K562 (cell line): ENCODE results near the gene MIB2.

ENCODE experiments used
- CREB1 ChIP-seq, 2 experiments: sonication (generic) in 1 of 2; formaldehyde crosslinking in 1 of 2; IDR thresholded peaks; 2 replicates each; pipeline versions ENCODE4 v1.6.1 to v1.8.0; 2012 to 2022; ENCODE audit warnings: inconsistent platforms in 1 of 2, mild to moderate bottlenecking in 1 of 2, missing genetic modification reagents in 1 of 2, moderate library complexity in 1 of 2
- EGR1 ChIP-seq: fragments of 450-650 bp; conservative IDR thresholded peaks from 2 replicates; pipeline ENCODE4 v1.6.1; 2017; ENCODE audit warnings: mild to moderate bottlenecking
- FOXJ3 ChIP-seq: sonication (generic); formaldehyde crosslinking; IDR thresholded peaks from 2 replicates; pipeline ENCODE4 v1.4.0; 2020; ENCODE audit warnings: mild to moderate bottlenecking, missing genetic modification reagents
- L3MBTL2 ChIP-seq: fragments of 450-650 bp; IDR thresholded peaks from 2 replicates; pipeline ENCODE4 v1.6.1; 2016; ENCODE audit warnings: mild to moderate bottlenecking, moderate library complexity
- NR1H2 ChIP-seq: sonication (generic); formaldehyde crosslinking; IDR thresholded peaks from 2 replicates; pipeline ENCODE4 v1.4.0; 2020; ENCODE audit warnings: mild to moderate bottlenecking, missing genetic modification reagents
- SMC3 ChIP-seq: conservative IDR thresholded peaks from 2 replicates; pipeline ENCODE4 v1.6.1; 2011; ENCODE audit warnings: low read depth, low read length, improper control_type of control experiment; ENCODE audit not compliant: insufficient read depth
- ZEB2 ChIP-seq: fragments of 450-650 bp; IDR thresholded peaks from 2 replicates; pipeline ENCODE4 v1.6.1; 2016
- TF ChIP-seq, protein P1 (sequence below), 3 experiments: IDR thresholded peaks in 2 of 3; conservative IDR thresholded peaks in 1 of 3; 2 replicates each; pipeline ENCODE4 v1.5.1; 2011 to 2012; ENCODE audit warnings: low read length in 3 of 3, mild to moderate bottlenecking in 3 of 3, control low read depth in 2 of 3, improper control_type of control experiment in 1 of 3, inconsistent platforms in 1 of 3, low read depth in 1 of 3, mixed read lengths in 1 of 3, moderate library complexity in 1 of 3; ENCODE audit not compliant: insufficient read depth in 2 of 3

- TF ChIP-seq NR1H2 (CRISPR knock-in tag) = peak; percentile 96; the same call in 1 of the 2 replicates
- TF ChIP-seq, protein P1, sequence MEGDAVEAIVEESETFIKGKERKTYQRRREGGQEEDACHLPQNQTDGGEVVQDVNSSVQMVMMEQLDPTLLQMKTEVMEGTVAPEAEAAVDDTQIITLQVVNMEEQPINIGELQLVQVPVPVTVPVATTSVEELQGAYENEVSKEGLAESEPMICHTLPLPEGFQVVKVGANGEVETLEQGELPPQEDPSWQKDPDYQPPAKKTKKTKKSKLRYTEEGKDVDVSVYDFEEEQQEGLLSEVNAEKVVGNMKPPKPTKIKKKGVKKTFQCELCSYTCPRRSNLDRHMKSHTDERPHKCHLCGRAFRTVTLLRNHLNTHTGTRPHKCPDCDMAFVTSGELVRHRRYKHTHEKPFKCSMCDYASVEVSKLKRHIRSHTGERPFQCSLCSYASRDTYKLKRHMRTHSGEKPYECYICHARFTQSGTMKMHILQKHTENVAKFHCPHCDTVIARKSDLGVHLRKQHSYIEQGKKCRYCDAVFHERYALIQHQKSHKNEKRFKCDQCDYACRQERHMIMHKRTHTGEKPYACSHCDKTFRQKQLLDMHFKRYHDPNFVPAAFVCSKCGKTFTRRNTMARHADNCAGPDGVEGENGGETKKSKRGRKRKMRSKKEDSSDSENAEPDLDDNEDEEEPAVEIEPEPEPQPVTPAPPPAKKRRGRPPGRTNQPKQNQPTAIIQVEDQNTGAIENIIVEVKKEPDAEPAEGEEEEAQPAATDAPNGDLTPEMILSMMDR (IDR thresholded peaks at IDR 0.05 in 2 of 3, conservative IDR thresholded peaks at IDR 0.05 in 1 of 3; ENCODE audit: insufficient read depth in 2 of 3, low read depth in 1 of 3, low read length in 3 of 3) = peak in 2 of 3 experiments; percentile 9 to 22; a peak in 2 of 6 replicates
- peak; percentile 66 for TF ChIP-seq EGR1
- peak; percentile 100 for TF ChIP-seq CREB1 (IDR thresholded peaks at IDR 0.05)
- peak; percentile 100 for TF ChIP-seq CREB1 (CRISPR knock-in tag; IDR thresholded peaks at IDR 0.05)
- TF ChIP-seq ZEB2 = no peak
- TF ChIP-seq L3MBTL2 = peak; percentile 27
- no peak for TF ChIP-seq SMC3
- TF ChIP-seq FOXJ3 (CRISPR knock-in tag) = no peak
Measured at GRCh38 chr1:1574721-1575537, 40.4 kb upstream of the MIB2 start, which contains the start of gene SSU72.
